ENCODE measurements around the gene ANO10.
"Not testable (repeated sequence)": the region's sequence is repeated elsewhere in the genome, so short reads cannot be mapped to it uniquely, and the experiment has no call there.

The ANO10 gene

DNA sequence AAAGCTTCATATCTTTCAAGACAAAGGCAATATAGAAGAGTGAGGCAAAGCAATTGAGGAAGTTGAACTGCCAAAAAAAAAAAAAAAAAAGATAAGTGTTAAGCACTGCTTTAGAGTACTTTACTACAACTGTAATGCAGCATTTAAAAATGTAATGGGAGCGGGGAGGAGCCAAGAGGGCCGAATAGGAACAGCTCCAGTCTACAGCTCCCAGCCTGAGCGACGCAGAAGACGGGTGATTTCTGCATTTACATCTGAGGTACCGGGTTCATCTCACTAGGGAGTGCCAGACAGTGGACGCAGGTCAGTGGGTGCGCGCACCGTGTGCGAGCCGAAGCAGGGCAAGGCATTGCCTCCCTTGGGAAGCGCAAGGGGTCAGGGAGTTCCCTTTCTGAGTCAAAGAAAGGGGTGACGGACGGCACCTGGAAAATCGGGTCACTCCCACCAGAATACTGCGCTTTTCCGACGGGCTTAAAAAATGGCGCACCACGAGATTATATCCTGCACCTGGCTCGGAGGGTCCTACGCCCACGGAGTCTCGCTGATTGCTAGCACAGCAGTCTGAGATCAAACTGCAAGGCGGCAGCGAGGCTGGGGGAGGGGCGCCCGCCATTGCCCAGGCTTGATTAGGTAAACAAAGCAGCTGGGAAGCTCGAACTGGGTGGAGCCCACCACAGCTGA is 56.0 kb downstream of the ANO10 start:
- not testable (repeated sequence) for DNase-seq

DNA sequence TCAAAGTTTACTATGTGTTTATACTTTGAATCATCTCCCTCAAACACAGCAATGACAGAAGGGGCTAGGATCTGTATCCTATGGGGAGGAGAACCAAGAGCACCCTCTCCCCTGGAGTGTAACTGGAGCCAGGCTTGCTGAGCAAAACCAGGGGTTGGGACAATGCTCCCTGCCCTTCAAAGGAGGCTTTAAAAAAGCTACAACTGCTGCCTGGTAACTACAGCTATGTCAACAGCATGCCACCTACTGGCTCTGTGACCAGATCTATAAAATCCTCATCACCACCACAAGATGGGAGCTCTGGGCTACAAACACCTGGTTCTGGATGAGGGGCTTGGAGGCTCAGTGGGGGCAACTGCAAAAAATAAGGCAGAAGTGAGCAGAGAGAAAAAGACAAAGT is 61.9 kb downstream of the ANO10 start:
- DNase-seq = no peak

DNA sequence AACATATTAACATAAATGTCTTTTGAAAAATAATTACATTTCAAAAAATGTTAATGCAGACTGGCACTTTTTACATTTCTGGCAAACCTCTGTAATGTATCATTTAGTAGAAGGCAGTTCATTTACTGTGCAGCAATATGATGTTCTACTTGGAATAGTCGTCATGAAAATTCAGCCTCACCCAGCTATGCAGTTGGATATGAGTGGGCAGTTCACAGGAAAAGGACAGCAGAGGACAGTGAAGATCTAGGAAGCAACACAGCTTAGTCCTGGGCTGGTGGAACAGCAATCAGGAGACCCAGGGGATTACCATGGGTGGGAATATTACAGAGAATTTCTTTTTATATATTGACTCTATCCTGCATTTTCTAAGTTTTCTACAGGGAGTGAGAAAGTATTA is 63.6 kb downstream of the ANO10 start:
- DNase-seq = no peak

DNA sequence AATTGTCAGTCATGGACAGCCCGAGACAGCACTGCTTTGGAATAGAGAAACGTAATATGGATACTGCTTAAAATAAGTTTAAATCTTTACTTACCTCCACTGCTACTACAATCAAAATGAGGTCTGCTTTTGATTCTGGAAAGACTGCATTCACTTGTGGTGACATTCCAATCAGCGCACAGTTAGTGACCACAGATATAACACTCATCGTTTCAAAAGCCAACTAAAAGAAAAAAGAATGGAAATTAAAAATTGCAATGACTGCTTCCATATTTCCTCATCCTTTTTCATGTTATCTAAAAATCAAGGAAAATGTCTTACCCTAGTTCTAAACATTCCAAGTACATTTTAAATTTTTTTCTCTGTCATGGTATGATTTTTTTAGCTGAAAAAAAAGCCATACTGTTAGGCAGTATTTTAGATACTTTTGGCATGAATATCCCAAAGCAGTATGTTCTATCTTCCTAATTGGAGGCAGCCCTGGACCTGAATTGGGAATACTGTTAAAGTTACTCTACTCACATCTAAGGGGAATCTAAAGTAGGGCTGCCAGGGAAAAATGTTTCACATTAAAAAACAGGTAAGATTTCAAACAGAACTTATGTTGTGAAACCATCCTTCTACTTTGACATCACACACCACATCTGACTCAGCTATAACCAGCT is 72.1 kb downstream of the ANO10 start:
- DNase-seq = no peak

DNA sequence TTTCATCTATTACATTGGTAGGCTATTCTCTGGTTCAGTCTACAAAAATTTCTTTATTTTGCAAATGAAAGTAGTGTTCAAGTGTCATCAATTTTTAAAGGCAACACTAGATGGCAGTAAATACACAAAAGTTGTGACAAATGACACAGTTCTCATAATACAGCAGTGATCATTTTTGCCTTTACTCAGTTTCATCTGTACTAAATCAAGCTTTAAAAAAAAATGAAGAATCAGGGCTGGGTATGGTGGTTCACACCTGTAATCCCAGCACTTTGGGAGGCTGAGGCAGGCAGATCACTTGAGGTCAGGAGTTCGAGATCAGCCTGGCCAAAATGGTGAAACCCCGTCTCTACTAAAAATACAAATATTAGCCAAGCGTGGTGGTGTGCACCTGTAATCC is 77.5 kb downstream of the ANO10 start:
- peak; percentile 68 to 80 for DNase-seq

DNA sequence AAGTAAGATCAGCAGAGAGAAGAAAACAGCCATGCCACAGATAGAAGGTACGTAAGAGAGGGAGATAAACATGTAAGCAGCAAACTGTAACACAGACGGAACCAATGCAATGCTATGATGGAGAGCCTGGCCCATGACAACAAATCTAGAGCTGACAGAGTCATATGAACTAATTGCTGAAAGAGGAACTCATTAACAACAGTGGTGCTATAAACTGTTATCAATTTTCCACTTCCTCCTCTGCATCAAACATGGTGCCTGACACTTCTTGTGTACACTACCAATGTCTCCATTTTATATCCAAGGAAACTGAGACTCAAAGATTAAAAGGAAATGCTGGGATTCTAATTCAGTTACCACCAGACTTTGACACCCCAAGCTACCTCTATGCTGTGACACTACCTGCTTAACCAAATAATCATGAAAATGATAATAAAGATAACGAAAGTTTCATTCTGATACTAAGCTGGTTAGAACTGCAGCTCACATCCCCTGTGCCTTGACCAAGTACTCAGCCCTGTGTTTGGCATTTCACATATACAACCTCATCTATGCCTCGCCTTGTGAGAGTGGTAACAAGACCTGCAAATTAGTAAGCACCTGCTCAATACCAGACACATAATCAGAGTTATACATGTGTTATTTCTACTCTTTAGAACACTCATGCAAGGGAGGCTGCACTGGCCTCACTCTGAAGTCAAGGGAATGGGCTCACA is 79.3 kb downstream of the ANO10 start:
- DNase-seq = no peak

DNA sequence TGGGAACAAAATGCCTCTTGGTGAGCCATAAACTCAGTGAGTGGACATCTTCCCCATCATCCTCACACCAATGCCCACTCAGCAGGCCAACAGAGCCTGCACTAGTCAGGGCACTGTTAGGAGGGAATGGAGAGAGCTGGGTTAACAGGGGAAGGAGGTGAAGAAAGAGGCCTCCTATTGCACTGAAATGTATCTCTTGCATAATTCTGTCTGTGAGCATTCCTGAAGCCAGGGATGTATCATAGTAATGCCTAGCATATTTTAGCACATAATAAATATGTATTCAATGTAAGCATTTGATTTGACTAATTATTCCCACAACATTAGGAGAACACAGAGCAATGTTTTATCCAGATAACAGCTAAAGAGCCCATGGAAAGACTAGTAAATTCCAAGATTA is 81.2 kb downstream of the ANO10 start:
- DNase-seq = no peak

DNA sequence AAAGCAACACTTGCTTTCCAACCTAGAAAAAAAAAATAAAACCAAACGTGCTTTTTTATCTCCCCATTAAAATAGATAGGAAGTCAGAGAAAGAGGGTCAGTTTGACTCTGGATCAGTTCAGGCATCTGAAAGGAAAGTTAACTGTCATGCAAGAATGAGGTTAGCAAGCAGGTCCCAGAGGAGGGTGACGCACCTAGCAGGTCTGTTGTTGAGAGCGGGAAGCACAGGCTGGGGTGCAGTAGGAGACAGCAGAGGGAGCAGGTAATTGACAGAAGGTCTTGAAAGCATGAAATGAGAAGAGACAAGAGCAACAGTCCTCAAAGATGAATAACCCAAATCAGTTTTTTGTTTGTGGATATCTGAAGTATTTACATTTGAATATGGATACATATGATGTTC is 82.5 kb downstream of the ANO10 start:
- no peak for DNase-seq

DNA sequence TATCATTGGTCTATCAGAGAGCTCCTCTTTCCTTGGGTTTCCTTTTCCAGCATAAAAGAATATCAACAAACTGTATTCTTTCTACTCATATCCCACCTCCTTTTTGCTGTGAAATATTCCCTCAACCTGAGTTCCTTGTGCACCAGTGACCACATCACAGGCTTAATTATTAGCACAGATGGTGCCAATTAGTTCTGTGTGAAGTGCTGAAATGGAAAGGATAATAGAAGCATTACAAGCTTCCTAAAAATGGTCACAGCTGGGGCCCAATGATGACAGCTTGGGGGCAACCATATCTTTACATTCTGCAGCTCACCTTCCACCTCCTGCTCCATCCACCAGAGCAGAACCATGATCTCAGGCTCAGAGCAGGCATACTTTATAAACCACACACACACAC is 84.6 kb downstream of the ANO10 start:
- no peak for DNase-seq

DNA sequence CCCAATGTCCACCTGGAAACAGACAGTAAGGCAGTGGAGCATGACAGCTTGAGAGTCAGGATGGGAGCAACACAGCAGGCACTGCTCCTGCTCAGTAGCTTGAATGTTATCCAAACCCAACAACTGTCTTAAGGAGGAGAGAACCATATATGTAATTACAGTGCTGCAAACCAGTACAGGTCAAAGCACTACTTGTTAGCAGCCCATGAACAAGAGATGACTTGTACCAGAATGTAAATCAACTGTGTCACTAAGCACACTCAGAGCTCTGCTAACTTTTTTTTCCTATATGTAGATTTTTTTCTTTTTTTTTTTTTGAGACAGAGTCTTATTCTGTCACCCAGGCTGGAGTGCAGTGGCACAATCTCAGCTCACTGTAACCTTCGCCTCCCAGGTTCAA is 87.1 kb downstream of the ANO10 start:
- no peak for DNase-seq

DNA sequence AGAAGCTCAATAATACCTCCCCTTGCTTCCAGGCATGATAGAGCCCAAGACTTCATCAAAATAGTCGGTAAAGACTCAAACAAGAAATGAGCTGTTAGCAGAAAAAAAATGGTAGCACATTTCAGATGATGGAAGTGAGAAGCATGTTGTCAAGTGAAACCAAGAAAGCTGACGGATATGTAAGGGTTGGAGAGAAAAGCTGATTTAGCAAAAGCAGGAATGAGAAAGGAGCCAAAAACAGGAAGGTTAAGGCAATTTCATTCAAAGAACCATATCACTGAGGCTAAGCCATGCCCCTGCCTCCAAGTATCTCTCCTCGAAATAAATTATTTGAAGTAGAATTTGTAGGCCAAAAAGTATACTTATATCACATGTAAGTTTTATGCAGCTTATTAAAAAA is 88.8 kb downstream of the ANO10 start:
- no peak for DNase-seq

DNA sequence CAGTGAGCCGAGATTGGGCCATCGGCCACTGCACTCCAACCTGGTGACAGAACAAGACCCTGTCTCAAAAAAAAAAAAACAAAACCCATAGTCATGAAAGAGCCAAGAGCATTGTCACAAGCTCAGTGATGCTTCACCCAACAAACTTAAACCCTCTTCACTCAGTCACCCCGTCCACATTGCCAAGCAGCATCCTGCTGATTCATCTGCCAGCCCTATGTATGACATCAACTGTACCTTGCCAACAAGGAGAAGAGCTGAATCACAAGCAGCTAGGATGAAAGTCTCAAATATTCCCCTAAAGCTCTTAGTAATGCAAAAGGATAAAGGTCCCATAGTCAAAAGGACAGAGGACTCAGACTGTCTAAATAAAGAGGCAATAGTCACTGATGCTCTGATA is 90.0 kb downstream of the ANO10 start:
- DNase-seq = no peak

DNA sequence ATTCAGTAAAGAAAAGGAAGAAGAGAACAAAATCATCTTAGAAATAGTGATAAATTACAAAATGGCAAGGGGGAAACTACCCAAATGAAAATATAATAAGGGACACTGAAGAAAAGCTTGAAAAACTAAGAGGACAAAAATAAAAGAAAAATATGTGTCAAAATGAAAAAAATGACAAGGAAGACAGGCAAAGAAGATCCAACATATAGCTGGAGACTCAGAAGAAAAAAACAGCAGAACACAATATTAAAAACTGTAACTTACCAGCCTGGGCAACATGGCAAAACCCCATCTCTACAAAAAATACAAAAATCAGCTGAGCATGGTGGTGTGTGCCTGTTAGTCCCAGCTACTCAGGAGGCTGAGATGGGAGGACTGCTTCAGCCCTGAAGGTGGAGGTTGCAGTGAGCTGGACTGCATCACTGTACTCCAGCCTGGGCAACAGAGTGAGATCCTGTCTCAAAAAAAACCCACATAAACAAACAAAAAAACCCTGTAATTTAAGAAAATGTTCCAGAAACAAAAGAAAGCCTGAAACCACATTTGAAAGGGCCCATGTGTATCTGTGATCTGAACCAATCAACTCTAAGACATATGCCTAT is 93.2 kb downstream of the ANO10 start:
- DNase-seq = no peak

DNA sequence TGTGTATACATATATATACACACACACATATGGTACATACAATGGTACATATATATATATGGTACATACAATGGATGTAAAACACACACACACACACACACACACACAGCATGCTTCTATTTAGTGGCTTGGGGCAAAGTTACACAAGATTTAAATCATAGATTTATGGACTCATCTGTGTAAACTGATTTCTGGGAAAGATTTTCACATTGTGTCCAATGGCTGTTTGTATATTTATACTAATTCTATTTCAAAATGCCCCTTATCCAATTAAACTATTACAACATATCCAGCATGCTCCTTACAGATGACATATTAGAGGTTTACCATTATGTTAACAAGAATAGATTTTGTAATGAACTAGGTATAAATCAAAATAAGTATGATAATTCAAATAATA is 94.9 kb downstream of the ANO10 start:
- DNase-seq = no peak

DNA sequence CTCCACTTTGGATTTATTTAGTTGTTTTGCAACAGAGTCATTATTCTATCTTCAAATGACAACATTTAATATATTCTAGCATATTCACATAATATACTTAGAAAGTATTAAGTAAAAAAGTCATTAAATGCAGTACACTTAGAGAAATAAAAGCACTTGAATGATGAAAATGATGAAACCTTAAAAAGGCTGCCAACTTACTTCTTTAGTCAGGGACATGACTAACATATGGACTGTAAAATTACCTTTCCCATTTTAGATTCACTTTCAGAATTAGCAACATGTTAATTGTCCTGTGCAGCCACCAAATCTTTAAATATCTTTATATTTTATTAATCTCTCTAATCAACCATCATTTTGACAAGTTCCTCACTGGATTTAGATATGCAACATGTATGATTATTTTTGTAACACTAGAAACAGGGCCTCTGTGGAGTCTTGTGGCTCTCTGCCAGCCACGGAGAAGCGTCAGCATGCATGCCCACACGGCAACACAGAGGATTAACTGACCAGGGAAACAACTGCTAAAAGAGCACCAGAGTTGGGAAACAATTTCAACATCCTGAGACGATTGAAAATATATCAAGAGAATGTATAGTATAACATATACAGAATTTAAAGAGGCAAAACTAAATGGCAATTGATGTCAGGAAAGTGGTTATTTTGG is 95.7 kb downstream of the ANO10 start:
- no peak for DNase-seq

DNA sequence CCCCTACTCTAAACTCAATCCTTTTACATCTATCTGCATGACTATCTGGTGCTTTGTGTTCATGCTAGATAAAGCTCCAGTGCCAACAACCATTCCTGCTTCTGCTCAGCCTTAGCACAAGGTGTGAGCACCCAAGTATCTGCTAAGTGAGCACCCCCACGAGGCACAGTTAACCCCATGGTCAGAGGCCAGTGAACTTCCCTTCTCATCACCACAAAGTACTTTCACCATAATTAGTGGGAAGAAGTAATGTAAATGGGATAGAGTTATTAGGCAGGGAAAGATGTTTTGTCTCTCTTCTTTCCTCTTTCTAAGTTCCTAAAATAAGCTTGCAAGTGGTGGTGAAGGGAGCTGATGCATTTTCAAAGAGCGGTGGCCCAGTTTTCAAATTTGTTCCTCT is 96.4 kb downstream of the ANO10 start:
- no peak for DNase-seq

DNA sequence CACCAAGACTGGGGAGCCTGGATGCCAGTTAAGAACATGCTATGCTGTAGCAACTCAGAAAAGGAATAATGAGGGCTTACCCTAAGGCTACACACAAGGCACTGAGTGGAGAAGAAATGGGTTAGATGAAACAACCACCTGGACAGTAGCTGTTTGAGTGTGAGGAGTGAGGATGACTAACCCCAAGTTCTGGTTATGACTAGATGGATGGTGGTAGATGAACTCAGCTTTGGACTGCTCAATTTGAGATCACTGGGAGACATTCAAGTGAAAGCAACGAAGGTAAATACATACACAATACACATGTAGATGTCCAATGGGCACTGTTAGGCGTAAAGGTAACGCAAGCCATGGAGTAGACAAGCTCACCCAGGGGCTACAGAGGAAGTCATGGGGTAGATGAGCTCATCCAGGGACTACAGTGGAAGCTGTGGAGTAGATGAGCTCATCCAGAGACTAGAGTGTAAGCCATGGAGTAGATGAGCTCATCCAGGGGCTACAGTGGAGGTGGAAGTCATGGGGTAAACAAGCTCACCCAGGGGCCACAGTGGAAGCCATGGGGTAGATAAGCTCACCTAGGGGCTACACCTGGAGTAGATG is 98.3 kb downstream of the ANO10 start:
- DNase-seq = no peak

DNA sequence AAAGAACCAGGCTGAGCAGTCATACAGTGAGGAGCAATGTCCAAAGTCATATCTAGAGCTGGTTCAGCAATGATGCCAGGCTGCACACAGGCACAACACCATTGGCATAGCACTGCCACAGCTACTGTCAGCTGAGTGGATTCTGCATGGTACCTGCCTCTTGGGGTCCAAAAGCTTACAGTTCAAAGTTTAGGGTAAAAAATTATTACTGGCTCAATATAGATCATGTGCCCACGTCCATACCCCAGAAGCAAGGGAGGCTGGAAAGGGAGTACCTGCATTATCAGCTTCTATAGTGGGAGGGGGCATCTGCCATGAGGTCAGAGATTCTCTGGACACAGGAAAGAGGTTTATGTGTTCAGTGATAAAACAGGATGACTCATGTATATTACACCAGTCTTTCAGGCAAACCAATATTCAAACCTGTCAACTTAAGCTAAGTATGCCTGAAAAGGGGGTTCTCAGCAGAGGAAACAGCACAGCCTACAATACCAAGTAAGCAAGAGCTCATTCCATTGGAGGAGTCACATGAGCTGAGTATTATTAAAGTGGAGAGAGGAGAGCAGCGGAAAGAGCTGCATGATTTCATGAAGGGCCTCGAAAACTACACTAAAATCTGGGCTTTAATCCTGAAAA is 99.0 kb downstream of the ANO10 start:
- DNase-seq = no peak

DNA sequence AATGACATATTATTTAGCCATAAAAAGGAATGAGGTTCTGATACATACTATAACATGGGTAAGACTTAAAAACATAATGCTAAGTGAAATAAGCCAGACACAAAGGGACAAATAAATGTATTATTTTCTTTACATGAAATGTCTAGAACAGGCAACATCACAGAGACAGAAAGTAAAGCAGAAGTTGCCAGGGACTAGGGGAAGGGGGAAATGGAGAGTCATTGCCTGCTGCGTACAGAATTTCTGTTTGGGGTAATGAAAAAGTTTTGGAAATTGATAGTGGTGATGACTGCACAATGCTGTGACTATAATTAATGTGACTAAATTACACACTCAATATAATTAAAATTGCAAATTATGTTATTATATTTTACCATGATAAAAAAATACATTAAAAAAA is 99.9 kb downstream of the ANO10 start:
- peak in 1 of 2 experiments; percentile 12 for DNase-seq

DNA sequence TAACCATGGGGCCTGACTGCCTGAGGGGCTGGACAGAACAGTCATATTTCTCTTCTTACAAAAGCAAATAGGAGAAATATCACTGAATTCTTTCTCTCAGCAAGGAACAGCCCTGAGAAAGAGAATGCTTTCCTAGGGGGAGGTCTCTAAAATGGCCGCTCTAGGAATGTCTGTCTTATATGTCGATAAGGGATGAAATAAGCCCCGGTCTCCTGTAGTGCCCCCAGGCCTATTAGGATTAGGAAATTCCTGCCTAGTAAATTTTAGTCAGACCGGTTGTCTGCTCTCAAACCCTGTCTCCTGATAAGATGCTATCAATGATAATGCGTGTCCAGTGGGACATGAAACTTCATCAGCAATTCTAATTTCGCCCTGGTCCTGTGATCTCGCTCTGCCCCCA is 103.3 kb downstream of the ANO10 start:
- not testable (repeated sequence) for DNase-seq

DNA sequence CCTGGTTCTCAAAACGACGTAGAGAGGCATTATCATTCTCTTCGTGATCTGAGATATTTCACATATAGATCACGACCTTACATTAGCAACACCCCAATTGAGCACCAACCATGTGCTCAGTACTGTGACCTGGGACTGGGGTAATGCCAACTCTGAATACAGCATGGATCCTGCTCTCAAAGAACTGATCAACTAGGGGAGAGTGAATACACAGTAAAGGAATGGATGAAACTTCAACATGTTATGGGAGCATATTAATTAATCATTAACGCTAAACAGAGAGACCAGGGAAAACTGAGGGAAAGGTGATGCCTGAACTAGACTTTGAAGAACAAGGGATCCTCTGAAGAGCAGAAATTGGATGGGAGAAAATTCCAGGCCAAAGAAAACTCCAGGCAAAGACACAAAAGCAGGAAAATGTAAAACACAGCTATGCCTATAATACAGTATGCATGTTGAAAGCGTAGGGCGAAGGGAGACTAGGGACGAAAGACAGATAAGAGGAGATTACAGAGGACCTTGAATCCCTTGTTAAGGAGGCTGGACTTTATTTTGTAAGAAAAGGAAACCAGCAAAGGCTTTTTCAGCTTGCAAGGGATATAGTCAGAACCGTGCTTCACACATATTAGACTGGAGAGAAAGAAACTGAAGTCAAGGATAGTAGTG is 105.7 kb downstream of the ANO10 start:
- DNase-seq = no peak
